Dermis blood vessel endothelial cell (primary cell): ENCODE results near the gene KCNQ1OT1. TPM values are rescaled to one million over a fixed set of nuclear protein-coding genes. Genes with fewer than 3 reads are reported as not detected.
A peak's percentile ranks its signal among the peaks of the same experiment; 100 is the strongest.

Source experiments
- DNase-seq: peaks from one replicate; pipeline ENCODE4 v3.0.0; 2010
- total RNA-seq: library from RNA; depleted of rRNA; stranded (reverse); fragments of >200 nt; gene quantifications from 2 replicates; pipeline ENCODE4 v1.2.3, GENCODE V29; 2014

The KCNQ1OT1 gene
- total RNA-seq, result 0.70 and 1.5 TPM in 2 replicates

- peak; percentile 94 for DNase-seq
These were observed at the start of gene KCNQ1OT1 for GRCh38 chr11:2699531-2700414. KCNQ1OT1 (minus strand) TSS chr11:2699994.

- DNase-seq, result no peak
These were observed 49.2 kb upstream of the KCNQ1OT1 start for GRCh38 chr11:2748814-2749554.

- DNase-seq, result no peak
These were observed 48.4 kb upstream of the KCNQ1OT1 start for GRCh38 chr11:2748061-2748813.

- DNase-seq, result no peak
These were observed 47.6 kb upstream of the KCNQ1OT1 start for GRCh38 chr11:2747248-2748027.

- no peak for DNase-seq
These were observed 46.8 kb upstream of the KCNQ1OT1 start for GRCh38 chr11:2746401-2747247.

GRCh38 chr11:2745511-2745910, 45.7 kb upstream of the KCNQ1OT1 start:
- DNase-seq, result no peak

- no peak for DNase-seq
These were observed 44.4 kb upstream of the KCNQ1OT1 start for GRCh38 chr11:2744166-2744565.

GRCh38 chr11:2743427-2744110, 43.8 kb upstream of the KCNQ1OT1 start:
- no peak for DNase-seq

- DNase-seq, result no peak
These were observed 43.0 kb upstream of the KCNQ1OT1 start for GRCh38 chr11:2742611-2743426.

GRCh38 chr11:2742201-2742600, 42.4 kb upstream of the KCNQ1OT1 start:
- no peak for DNase-seq

GRCh38 chr11:2741377-2742131, 41.8 kb upstream of the KCNQ1OT1 start:
- no peak for DNase-seq

GRCh38 chr11:2741006-2741376, 41.2 kb upstream of the KCNQ1OT1 start:
- no peak for DNase-seq

GRCh38 chr11:2740275-2740940, 40.6 kb upstream of the KCNQ1OT1 start:
- DNase-seq, result no peak

GRCh38 chr11:2739531-2740274, 39.9 kb upstream of the KCNQ1OT1 start:
- DNase-seq, result no peak

GRCh38 chr11:2738551-2739431, 39.0 kb upstream of the KCNQ1OT1 start:
- DNase-seq, result no peak

GRCh38 chr11:2737866-2738265, 38.1 kb upstream of the KCNQ1OT1 start:
- no peak for DNase-seq

- no peak for DNase-seq
These were observed 37.4 kb upstream of the KCNQ1OT1 start for GRCh38 chr11:2737226-2737590.
